Activated CD4-positive, alpha-beta T cell treated with anti-CD3 and anti-CD28 coated beads, Interleukin-2, amount 50 U/mL, for 48 hours (primary cell): ENCODE measurements around the gene DDX25.

Experiments used
- DNase-seq, 2 experiments: peaks; one replicate each; pipeline ENCODE4 v3.0.0-alpha.2; 2020

The DDX25 gene

GRCh38 chr11:125939081-125939521, 34.8 kb downstream of the DDX25 start:
- DNase-seq: no peak

- DNase-seq: no peak
Observed at GRCh38 chr11:125940145-125940544, 35.8 kb downstream of the DDX25 start.

- no peak for DNase-seq
Observed at GRCh38 chr11:125941267-125941618, 36.9 kb downstream of the DDX25 start.

- peak; percentile 60 to 72 for DNase-seq
Observed at GRCh38 chr11:125941619-125942611, 37.6 kb downstream of the DDX25 start.

GRCh38 chr11:125942771-125943428, 38.6 kb downstream of the DDX25 start:
- DNase-seq: no peak

GRCh38 chr11:125943661-125944349, 39.5 kb downstream of the DDX25 start:
- no peak for DNase-seq

- no peak for DNase-seq
Observed at GRCh38 chr11:125944350-125945010, 40.2 kb downstream of the DDX25 start.

- no peak for DNase-seq
Observed at GRCh38 chr11:125945011-125945796, 40.9 kb downstream of the DDX25 start.

- no peak for DNase-seq
Observed at GRCh38 chr11:125945797-125946520, 41.7 kb downstream of the DDX25 start, which contains the start of gene VSIG10L2. Gene VSIG10L2, plus strand, starts transcription at chr11:125946044. Its CDS starts 12 bp downstream, at chr11:125946056.

GRCh38 chr11:125946712-125947418, 42.6 kb downstream of the DDX25 start:
- no peak for DNase-seq

GRCh38 chr11:125947419-125948277, 43.3 kb downstream of the DDX25 start:
- DNase-seq: no peak

GRCh38 chr11:125948278-125949051, 44.2 kb downstream of the DDX25 start:
- no peak for DNase-seq

GRCh38 chr11:125949271-125950177, 45.2 kb downstream of the DDX25 start:
- DNase-seq: no peak

- no peak for DNase-seq
Observed at GRCh38 chr11:125950178-125950490, 45.8 kb downstream of the DDX25 start.

- no peak for DNase-seq
Observed at GRCh38 chr11:125950696-125951651, 46.7 kb downstream of the DDX25 start.

- no peak for DNase-seq
Observed at GRCh38 chr11:125951731-125952130, 47.4 kb downstream of the DDX25 start.
